Measurements from ENCODE around the gene ANP32A.
"Not testable (repeated sequence)": the region's sequence is repeated elsewhere in the genome, so short reads cannot be mapped to it uniquely, and the experiment has no call there.

ANP32A gene

GRCh38 chr15:68820295-68821189 lies at the start of gene ANP32A:
Gene ANP32A (minus strand): TSS chr15:68820895. CDS start chr15:68820751, 144 bp downstream.
- DNase-seq, result peak; percentile 60 to 98 (median 94)

GRCh38 chr15:68868296-68868695 lies 47.6 kb upstream of the ANP32A start:
- no peak for DNase-seq

GRCh38 chr15:68862415-68862814 lies 41.7 kb upstream of the ANP32A start:
- no peak for DNase-seq

- not testable (repeated sequence) for DNase-seq
These were observed 38.0 kb upstream of the ANP32A start for GRCh38 chr15:68858666-68859065.

GRCh38 chr15:68857443-68857842 lies 36.7 kb upstream of the ANP32A start:
- not testable (repeated sequence) for DNase-seq

- DNase-seq, result no peak
These were observed 31.8 kb upstream of the ANP32A start for GRCh38 chr15:68852461-68852860.

GRCh38 chr15:68851971-68852370 lies 31.3 kb upstream of the ANP32A start:
- DNase-seq, result no peak

GRCh38 chr15:68849497-68849896 lies 28.8 kb upstream of the ANP32A start:
- no peak for DNase-seq

- no peak for DNase-seq
These were observed 26.2 kb upstream of the ANP32A start for GRCh38 chr15:68846851-68847439.

- no peak for DNase-seq
These were observed 24.3 kb upstream of the ANP32A start for GRCh38 chr15:68844856-68845550.

- DNase-seq, result peak in 2 of 58 donors; percentile 4 to 7
These were observed 23.0 kb upstream of the ANP32A start for GRCh38 chr15:68843425-68844311.

- DNase-seq, result no peak
These were observed 22.3 kb upstream of the ANP32A start for GRCh38 chr15:68842958-68843357.

GRCh38 chr15:68834346-68834745 lies 13.7 kb upstream of the ANP32A start:
- no peak for DNase-seq

GRCh38 chr15:68833700-68834331 lies 13.1 kb upstream of the ANP32A start:
- DNase-seq, result no peak

- no peak for DNase-seq
These were observed 9.6 kb upstream of the ANP32A start for GRCh38 chr15:68830141-68830785.

- peak in 22 of 58 donors; percentile 3 to 60 (median 34) for DNase-seq
These were observed 8.4 kb upstream of the ANP32A start for GRCh38 chr15:68829068-68829467.

GRCh38 chr15:68823561-68823960 lies 2.9 kb upstream of the ANP32A start:
- no peak for DNase-seq

GRCh38 chr15:68822818-68823217 lies 2.1 kb upstream of the ANP32A start:
- DNase-seq, result no peak

GRCh38 chr15:68821841-68822381 lies 1.2 kb upstream of the ANP32A start:
- DNase-seq, result no peak
